ENCODE measurements around the gene SYT2. TPM values are rescaled to one million over a fixed set of nuclear protein-coding genes. Genes with fewer than 3 reads are reported as not detected.

The SYT2 gene
- total and polyA plus RNA-seq, 9 of the 15 experiments (the other 6 are each of a cell fraction or from before 2014, with no cell fraction given): not detected

- TF ChIP-seq TOE1 (IDR thresholded peaks at IDR 0.05; ENCODE audit: borderline replicate concordance): 0 out of 2 replicates have a peak, but pooled peaks have one; percentile 64
- TF ChIP-seq TOE1 (CRISPR knock-in tag; IDR thresholded peaks at IDR 0.05; ENCODE audit: borderline replicate concordance, low read depth): no peak
- no peak for TF ChIP-seq ZBTB49 (CRISPR knock-in tag; IDR thresholded peaks at IDR 0.05; ENCODE audit: borderline replicate concordance)
- no peak for TF ChIP-seq PURB (CRISPR knock-in tag; IDR thresholded peaks at IDR 0.05; ENCODE audit: low read depth)
- peak; percentile 68 to 90 for TF ChIP-seq AFF1 (IDR thresholded peaks at IDR 0.05; ENCODE audit: low read depth in 1 of 2, partially characterized antibody in 2 of 2)
- peak; percentile 83 for TF ChIP-seq POLR2AphosphoS5 (IDR thresholded peaks at IDR 0.05; ENCODE audit: control insufficient read depth, insufficient read depth, low read depth, low read length)
- peak; percentile 56; the same call in 1 of the 2 replicates for TF ChIP-seq PHB2 (IDR thresholded peaks at IDR 0.05; ENCODE audit: low read depth)
- TF ChIP-seq ZNF511 (CRISPR knock-in tag; IDR thresholded peaks at IDR 0.05): no peak
- no peak; the same call in 1 of the 2 replicates for TF ChIP-seq HBP1 (CRISPR knock-in tag; IDR thresholded peaks at IDR 0.05)
- TF ChIP-seq SOX6 (IDR thresholded peaks at IDR 0.05): peak; percentile 92
- TF ChIP-seq ELK3 (CRISPR knock-in tag; IDR thresholded peaks at IDR 0.05): no peak
- peak; percentile 89 for TF ChIP-seq GATA2 (CRISPR knock-in tag; IDR thresholded peaks at IDR 0.05)
- TF ChIP-seq VEZF1 (CRISPR knock-in tag; IDR thresholded peaks at IDR 0.05): 0 out of 2 replicates have a peak, but pooled peaks have one; percentile 6
- TF ChIP-seq IRF1 (CRISPR knock-in tag; IDR thresholded peaks at IDR 0.05; ENCODE audit: borderline replicate concordance): no peak
- peak; percentile 58 for TF ChIP-seq CXXC5 (CRISPR knock-in tag; IDR thresholded peaks at IDR 0.05)
These were observed 156.7 kb downstream of the SYT2 start (continued) for GRCh38 chr1:202553560-202554038.
